Measurements from ENCODE around the gene RNASE7.

Gene RNASE7

DNA sequence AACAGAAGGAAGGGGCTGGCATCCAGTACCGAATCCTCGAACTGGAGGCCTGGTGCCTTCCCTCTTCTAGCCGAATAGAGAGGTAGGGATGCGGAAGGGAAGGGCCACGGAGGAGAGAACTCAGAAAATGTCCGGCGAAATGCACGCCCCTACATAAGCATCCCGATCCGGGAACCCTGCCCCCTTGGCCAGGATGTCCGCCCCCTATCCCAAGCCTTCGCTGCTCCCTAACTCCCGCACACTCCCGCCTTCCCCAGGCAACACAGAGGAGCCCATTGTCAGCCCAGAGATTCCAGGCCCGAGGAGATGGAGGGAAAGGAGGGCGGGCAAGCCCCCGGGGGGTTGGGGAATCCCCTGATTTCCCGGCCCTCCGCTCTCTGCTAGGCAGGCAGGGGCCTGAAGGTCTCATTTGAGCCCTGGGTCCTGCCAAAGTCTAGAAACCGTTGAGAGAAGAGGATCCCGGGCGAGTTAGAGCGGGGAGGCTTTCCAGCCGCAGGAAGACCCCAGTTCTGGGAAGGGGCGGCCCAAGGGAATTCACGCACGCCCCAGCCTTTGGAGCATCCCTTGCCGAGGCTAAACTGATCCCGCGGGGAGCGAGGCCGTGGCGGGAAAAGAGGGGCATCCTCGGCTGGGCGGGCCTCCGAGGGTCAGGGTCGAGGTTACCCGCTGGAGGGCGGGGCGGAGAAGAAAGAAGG lies 27.4 kb downstream of the RNASE7 start:
- DNase-seq, result no peak

GRCh38 chr14:21070083-21070609 lies 28.0 kb downstream of the RNASE7 start, which contains the start of gene ARHGEF40:
TSS of gene ARHGEF40 (plus strand) at chr14:21070304. CDS start at chr14:21070397, 93 bp downstream.
- DNase-seq, result no peak

- DNase-seq, result no peak
Measured at GRCh38 chr14:21070610-21071224, 28.6 kb downstream of the RNASE7 start.

DNA sequence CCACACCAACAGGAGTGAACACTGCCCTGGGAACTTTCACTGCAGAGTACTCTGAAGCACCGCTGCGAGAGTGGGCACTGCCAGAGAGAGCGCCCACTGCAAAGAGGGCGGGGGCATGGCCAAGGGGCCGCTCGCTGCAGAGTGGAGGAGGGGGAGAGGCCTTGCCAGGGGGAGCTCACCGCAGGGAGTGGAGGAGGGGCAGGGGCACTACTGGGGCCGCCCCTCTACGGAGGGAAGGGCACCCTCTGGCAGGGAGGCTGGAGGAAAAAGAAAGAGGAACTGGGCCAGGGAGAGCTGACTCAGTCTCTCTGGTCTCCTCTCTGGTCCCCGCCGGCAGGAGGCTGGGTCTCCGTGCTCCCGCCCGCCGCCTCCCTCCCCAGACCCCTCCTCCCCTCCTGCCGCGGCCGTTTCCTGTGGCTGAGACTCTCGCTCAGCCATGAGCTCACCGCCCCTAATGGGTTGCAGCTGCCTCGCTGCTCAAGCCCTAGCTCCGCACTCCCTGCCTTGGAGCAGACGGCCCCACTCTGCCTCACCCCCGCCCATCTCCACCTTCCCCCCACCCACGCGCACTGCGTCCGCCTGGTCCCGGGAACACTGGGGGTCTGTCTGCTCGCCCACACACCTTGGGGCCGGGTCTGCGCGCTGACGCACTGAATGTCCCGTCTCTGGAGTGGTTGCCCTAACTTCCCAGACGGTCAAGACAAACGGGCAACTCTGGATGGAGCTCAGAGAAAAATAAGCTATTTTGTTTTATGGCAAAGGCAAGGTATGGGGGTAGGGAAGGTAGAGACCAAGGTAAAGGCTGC lies 29.3 kb downstream of the RNASE7 start:
- DNase-seq, result no peak

DNA sequence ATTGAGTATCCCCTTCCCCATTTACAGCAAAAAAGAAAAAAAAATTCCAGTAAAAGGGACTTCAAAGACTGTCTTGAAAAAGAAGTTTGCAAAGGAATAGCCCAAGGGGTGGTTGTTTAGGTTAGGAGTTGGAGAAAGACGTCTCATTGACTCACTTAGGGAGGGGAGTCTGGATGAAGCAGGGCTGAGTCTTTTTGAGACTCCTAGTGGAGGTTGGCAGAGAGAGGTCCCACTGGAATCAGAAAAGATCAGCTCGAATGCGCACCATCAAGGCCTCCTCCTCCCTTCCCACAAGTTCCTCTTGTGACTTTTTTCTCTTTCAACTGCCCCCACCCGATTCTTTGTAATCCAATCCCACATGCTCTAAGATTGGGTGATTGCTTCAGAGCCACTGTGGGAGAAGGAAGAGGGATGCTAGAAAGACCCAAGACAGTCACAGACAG lies 29.9 kb downstream of the RNASE7 start:
- DNase-seq, result no peak

GRCh38 chr14:21072781-21073339 lies 30.7 kb downstream of the RNASE7 start:
- no peak for DNase-seq

DNA sequence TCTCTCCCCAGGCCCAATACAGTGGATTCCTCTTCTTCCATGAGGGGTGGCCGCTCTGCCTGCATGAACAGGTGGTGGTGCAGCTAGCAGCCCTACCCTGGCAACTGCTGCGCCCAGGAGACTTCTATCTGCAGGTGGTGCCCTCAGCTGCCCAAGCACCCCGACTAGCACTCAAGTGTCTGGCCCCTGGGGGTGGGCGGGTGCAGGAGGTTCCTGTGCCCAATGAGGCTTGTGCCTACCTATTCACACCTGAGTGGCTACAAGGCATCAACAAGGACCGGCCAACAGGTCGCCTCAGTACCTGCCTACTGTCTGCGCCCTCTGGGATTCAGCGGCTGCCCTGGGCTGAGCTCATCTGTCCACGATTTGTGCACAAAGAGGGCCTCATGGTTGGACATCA lies 31.8 kb downstream of the RNASE7 start:
- no peak for DNase-seq

GRCh38 chr14:21074398-21075272 lies 32.5 kb downstream of the RNASE7 start:
- no peak for DNase-seq

DNA sequence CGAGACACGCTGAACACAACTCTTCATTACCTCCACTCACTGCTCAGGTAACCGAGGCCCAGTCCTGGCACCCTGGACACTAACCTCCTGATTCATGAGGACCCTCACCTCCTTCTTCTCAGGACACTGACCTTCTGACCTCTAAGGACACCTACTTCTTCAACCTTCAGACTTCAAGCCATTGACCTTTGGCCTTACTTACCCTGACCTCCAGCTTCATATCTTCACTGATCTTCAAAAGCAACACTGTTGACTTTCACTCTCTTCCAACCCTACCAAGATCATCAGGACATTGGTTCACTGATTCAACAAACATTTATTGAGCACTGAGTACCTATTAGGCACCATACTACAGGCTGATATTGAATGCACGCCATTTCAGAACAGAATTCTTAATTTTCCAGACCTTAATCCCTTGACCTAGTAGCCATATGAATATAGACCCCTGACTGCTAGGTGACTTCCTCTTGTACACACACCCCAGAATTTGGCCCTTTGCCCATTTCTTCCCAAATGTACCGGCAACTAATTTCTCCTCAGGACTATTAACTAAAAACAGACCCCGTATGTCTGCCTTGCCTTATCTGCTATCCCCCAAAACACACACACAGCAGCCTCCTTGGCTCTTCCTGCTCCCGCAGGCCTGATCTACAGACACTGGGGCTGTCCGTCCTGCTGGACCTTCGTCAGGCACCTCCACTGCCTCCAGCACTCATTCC lies 33.7 kb downstream of the RNASE7 start:
- DNase-seq, result no peak

DNA sequence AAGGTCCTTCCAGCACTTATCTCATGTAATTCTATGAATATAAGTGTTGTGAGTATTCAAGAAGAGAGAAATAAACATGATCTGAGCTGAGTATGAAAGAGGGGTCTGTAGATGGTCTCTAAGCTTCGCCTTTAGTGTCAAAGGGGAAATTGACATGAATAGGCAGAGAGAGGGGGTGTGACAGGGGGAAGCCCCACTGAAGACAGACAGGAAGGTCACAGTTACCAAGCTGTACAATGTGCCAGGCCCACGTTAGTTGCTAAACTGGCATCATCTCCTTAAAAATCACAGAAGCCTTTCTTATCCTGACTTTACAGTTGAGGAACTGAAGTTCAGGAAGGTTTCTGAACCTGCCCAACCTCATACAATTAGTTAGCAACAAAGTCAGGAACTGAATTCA lies 35.5 kb downstream of the RNASE7 start:
- DNase-seq, result no peak

DNA sequence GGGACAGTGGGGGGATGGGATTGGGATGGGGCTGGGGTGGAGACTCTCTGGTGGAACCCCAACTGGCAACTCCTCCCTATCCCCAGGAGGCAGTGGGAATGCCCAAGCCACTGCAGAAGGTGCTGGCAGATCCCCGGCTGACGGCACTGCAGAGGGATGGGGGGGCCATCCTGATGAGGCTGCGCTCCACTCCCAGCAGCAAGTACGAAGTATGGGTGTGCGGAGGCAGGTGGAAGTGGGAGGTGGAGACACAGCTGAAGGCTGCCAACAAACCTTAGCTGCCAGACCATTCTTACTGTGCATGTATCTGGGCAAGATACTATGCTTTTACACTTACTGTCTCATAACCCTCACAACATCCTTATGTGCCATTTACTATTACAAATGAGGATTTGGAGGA lies 36.1 kb downstream of the RNASE7 start:
- DNase-seq, result no peak

DNA sequence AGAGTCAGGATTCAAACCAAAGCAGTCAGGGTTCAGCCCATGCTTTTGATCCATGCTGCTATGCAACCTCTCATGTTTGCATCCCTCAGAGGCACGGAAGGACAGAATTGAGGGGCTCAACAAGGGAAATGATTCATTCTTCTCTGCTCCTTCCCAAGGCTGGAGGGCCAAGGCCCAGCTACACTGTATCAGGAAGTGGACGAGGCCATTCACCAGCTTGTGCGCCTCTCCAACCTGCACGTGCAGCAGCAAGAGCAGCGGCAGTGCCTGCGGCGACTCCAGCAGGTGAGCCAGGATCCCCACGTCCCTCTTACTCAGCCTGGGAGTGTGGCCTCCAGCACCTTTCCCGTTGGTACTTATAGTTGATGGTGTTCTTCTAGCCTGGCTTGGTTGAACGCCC lies 36.6 kb downstream of the RNASE7 start:
- no peak for DNase-seq

DNA sequence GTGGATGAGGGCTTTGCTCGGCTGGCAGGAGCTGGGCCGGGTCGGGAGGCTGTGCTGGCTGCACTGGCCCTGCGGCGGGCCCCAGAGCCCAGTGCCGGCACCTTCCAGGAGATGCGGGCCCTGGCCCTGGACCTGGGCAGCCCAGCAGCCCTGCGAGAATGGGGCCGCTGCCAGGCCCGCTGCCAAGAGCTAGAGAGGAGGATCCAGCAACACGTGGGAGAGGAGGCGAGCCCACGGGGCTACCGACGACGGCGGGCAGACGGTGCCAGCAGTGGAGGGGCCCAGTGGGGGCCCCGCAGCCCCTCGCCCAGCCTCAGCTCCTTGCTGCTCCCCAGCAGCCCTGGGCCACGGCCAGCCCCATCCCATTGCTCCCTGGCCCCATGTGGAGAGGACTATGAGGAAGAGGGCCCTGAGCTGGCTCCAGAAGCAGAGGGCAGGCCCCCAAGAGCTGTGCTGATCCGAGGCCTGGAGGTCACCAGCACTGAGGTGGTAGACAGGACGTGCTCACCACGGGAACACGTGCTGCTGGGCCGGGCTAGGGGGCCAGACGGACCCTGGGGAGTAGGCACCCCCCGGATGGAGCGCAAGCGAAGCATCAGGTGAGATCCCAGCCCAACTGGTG lies 39.5 kb downstream of the RNASE7 start:
- no peak for DNase-seq

DNA sequence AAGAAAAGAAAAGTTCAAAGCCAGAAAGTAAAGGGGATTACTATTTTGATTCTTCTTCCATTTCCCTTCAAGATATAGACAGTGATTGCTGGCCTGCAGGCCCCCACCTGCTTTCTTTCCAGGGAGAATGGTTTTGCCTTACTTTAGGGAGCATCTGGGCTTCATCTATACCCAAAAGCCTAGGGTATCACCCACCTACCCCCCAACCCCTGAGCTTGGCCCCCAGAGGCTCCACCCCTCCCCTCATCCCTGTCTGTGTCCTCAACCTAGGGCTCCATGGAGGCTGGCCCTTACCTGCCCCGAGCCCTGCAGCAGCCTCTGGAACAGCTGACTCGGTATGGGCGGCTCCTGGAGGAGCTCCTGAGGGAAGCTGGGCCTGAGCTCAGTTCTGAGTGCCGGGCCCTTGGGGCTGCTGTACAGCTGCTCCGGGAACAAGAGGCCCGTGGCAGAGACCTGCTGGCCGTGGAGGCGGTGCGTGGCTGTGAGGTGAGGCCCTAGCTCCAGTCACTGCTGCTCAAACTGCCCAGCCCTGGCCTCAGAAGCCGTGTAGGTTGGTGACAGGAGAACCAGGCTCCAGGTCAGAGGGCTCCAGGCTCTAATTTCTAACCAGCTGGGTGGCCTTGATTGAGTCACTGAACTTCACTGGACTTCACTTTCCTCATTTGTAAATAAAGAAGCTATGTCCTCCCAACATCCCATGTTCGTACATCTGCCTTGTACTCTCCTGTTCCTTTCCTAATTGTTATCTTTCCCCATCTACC lies 41.6 kb downstream of the RNASE7 start:
- no peak for DNase-seq

GRCh38 chr14:21084396-21084795 lies 42.2 kb downstream of the RNASE7 start:
- DNase-seq, result no peak

DNA sequence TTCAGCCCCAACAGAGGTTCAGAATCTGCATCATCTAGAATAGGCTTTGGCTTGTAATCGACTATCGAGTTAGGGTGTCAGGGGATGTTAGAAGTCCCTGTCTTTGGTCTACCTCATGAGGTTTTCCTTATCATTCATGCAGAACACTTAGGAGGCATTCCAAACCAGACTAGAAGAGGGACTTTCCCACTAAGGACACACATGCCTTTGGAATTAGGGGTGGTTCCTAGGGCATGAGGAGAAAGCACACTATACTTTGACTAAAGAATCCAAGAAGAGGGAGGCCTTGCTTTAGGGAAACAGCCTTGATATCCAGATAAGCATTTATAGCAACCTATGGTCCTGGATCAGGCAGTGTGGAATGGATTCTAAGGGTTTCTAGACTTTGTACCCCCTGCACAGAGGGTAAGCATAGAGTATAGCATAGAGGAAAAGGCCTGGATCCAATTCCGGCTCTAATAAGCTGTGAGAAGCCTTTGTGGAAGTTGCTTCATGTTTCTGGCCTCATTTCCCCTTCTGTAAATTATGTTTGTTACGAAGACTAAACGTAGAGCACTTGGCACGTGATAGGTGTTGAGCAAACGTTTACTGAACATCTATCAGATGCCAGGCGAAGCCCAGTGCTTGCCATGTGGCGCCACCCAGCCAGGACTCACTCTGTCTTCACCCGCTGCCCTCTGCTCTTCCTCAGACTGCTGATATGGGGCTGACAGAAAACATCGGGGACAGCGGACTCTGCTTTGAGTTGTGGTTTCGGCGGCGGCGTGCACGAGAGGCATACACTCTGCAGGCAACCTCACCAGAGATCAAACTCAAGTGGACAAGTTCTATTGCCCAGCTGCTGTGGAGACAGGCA lies 43.1 kb downstream of the RNASE7 start:
- no peak for DNase-seq

GRCh38 chr14:21086908-21087293 lies 44.7 kb downstream of the RNASE7 start:
- DNase-seq, result no peak

DNA sequence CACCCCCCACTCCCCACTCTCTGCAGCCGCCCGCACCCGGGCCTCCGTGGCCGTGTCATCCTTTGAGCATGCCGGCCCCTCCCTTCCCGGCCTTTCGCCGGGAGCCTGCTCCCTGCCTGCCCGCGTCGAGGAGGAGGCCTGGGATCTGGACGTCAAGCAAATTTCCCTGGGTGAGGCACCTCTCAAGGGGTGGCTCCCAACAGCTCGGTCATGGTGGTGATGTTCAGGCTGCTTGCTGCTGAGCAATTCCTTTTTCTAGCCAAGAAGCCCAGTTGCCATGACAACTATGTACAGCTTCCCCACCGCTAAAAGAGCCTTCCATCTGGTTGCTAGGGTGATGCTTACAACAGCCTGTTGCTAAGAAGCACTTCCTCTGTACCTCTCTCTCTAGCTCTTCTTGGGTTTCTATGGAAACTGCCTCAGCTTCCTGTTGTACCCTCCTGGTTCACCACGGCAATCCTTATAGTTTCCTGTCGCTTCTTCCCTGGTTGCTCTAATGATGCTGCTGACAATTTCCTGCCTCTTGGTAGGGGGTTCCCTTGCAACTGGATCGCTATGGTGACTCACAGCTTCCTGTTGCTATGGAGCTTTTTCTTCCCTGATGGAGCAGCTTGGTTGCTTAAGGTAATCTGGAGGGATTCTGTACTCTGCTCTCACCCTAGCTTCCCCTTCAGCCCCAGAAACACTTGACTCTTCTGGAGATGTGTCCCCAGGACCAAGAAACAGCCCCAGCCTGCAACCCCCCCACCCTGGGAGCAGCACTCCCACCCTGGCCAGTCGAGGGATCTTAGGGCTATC lies 45.3 kb downstream of the RNASE7 start:
- no peak for DNase-seq
